Choroid plexus epithelial cell (primary cell): ENCODE results near the gene TOLLIP.

Experiments used
- DNase-seq: peaks from one replicate; pipeline ENCODE4 v3.0.0-alpha.2; 2010; ENCODE audit warnings: low read depth
- H3K4me3 ChIP-seq: 2 replicates; pipeline ENCODE4 v1.5.1; 2011; ENCODE audit warnings: low read depth, mild to moderate bottlenecking, control low read depth, low read length, moderate library complexity
- CTCF ChIP-seq: conservative IDR thresholded peaks from 2 replicates; pipeline ENCODE4 v1.5.1; 2011; ENCODE audit warnings: low read depth, mild to moderate bottlenecking, control low read depth, inconsistent platforms, low read length, moderate library complexity

TOLLIP gene

GRCh38 chr11:1283906-1284305 is 25.5 kb downstream of the TOLLIP start:
- DNase-seq: no peak
- H3K4me3 ChIP-seq: no peak overlapping the region
- TF ChIP-seq CTCF: no peak

- TF ChIP-seq CTCF: no peak
- no peak for DNase-seq
- no peak overlapping the region for H3K4me3 ChIP-seq
Observed at GRCh38 chr11:1283091-1283511, 26.3 kb downstream of the TOLLIP start.

GRCh38 chr11:1281974-1282365 is 27.5 kb downstream of the TOLLIP start:
- no peak for TF ChIP-seq CTCF
- peak; percentile 33 for DNase-seq
- no peak overlapping the region for H3K4me3 ChIP-seq

- TF ChIP-seq CTCF: no peak
- H3K4me3 ChIP-seq: no peak overlapping the region
- peak; percentile 31 for DNase-seq
Observed at GRCh38 chr11:1281326-1281973, 28.0 kb downstream of the TOLLIP start.

- H3K4me3 ChIP-seq: no peak overlapping the region
- TF ChIP-seq CTCF: no peak
- no peak for DNase-seq
Observed at GRCh38 chr11:1280116-1281035, 29.1 kb downstream of the TOLLIP start.

- no peak for TF ChIP-seq CTCF
- no peak for DNase-seq
- H3K4me3 ChIP-seq: no peak overlapping the region
Observed at GRCh38 chr11:1279674-1280055, 29.8 kb downstream of the TOLLIP start.
